OCI-LY7 (cell line): Measurements from ENCODE around the gene GPX7. TPM values are rescaled to one million over a fixed set of nuclear protein-coding genes. Genes with fewer than 3 reads are reported as not detected.

ENCODE experiments used
- BruUV-seq: library from RNA; stranded (reverse); fragments of 400-500 nt; replicated peaks from 2 replicates; lab custom pipeline; 2021; lab: Mats Ljungman, UMichigan
- CTCF ChIA-PET: fragments of 300-600 bp; sonication (Branson Sonifier 250); formaldehyde crosslinking; loops from one replicate; lab custom pipeline; 2022; ENCODE audit warnings: antibody characterized with exemption; ENCODE audit not compliant: unreplicated experiment; lab: Charles Lee
- POLR2A ChIA-PET: fragments of 300-600 bp; sonication (Branson Sonifier 250); formaldehyde crosslinking; loops from one replicate; lab custom pipeline; 2022; ENCODE audit warnings: antibody characterized with exemption; lab: Charles Lee
- DNase-seq: peaks from one replicate; pipeline ENCODE4 v3.0.0-alpha.2; 2015; ENCODE audit warnings: low spot score
- H2AFZ ChIP-seq: fragments of 200-600 bp; sonication (generic), shearing (Covaris generic); 2 replicates; pipeline ENCODE4 v1.6.1; 2014; ENCODE audit warnings: mild to moderate bottlenecking, antibody characterized with exemption, low read length, moderate library complexity
- H3K27ac ChIP-seq: fragments of 200-600 bp; sonication (generic); 2 replicates; pipeline ENCODE4 v1.5.1; 2014; ENCODE audit warnings: mixed run types, low read depth, mild to moderate bottlenecking, moderate library complexity, low read length, inconsistent platforms; ENCODE audit not compliant: poor library complexity, severe bottlenecking
- H3K36me3 ChIP-seq: fragments of 200-600 bp; sonication (generic); 2 replicates; pipeline ENCODE4 v1.6.1; 2014; ENCODE audit warnings: mild to moderate bottlenecking, antibody characterized with exemption, low read length, moderate library complexity, mixed read lengths; ENCODE audit not compliant: insufficient read depth
- H3K4me1 ChIP-seq: fragments of 200-600 bp; sonication (generic); 2 replicates; pipeline ENCODE4 v1.5.1; 2014; ENCODE audit warnings: mild to moderate bottlenecking, low read length; ENCODE audit not compliant: insufficient read depth, poor library complexity, severe bottlenecking
- H3K4me2 ChIP-seq: fragments of 200-600 bp; sonication (generic); 2 replicates; pipeline ENCODE4 v1.6.1; 2014; ENCODE audit warnings: mild to moderate bottlenecking, low read length
- H3K4me3 ChIP-seq: fragments of 200-600 bp; sonication (generic); 2 replicates; pipeline ENCODE4 v1.5.1; 2014; ENCODE audit warnings: mild to moderate bottlenecking, low read depth, low read length; ENCODE audit not compliant: poor library complexity, severe bottlenecking
- H3K79me2 ChIP-seq: fragments of 200-600 bp; sonication (generic); 2 replicates; pipeline ENCODE4 v1.6.1; 2016; ENCODE audit warnings: low read depth, mild to moderate bottlenecking, low read length, moderate library complexity, mixed read lengths; ENCODE audit not compliant: insufficient read depth
- H3K9me2 ChIP-seq: fragments of 200-600 bp; sonication (generic); 2 replicates; pipeline ENCODE4 v1.6.1; 2016; ENCODE audit warnings: mild to moderate bottlenecking, low read length, mixed read lengths; ENCODE audit not compliant: insufficient read depth
- H3K9me3 ChIP-seq: fragments of 200-600 bp; sonication (generic); 2 replicates; pipeline ENCODE4 v1.6.1; 2014; ENCODE audit warnings: mild to moderate bottlenecking, mixed run types, low read length, mixed read lengths
- H4K20me1 ChIP-seq: fragments of 200-600 bp; sonication (generic); 2 replicates; pipeline ENCODE4 v1.6.1; 2014; ENCODE audit warnings: mild to moderate bottlenecking, antibody characterized with exemption, low read length, moderate library complexity, mixed read lengths; ENCODE audit not compliant: insufficient read depth
- EZH2phosphoT487 ChIP-seq: fragments of 200-600 bp; sonication (generic); IDR thresholded peaks from 2 replicates; pipeline ENCODE4 v1.6.1; 2018; ENCODE audit warnings: low read depth, borderline replicate concordance, mild to moderate bottlenecking, mixed run types, antibody characterized with exemption, low read length, moderate library complexity, mixed read lengths
- intact Hi-C: fragments of 100-400 bp; cut with micrococcal nuclease; formaldehyde crosslinking; loops from one replicate; pipeline ENCODE4 v1.10.0; 2022; ENCODE audit not compliant: unreplicated experiment
- total RNA-seq, 2 experiments: library from RNA; depleted of rRNA in 1 of 2; stranded (reverse); fragments of >200 nt in 1 of 2; shearing (Covaris generic) in 1 of 2; gene quantifications; 2 replicates each; pipeline ENCODE4 v1.2.3, GENCODE V29; 2014 to 2022
- TF ChIP-seq, protein P1 (sequence below): fragments of 200-600 bp; sonication (generic); conservative IDR thresholded peaks from 2 replicates; pipeline ENCODE4 v1.5.1; 2014; ENCODE audit warnings: mild to moderate bottlenecking, antibody characterized with exemption, low read length, moderate library complexity, mixed read lengths

The GPX7 gene
- total RNA-seq, 2 experiments from 2014 or later, result not detected

DNA sequence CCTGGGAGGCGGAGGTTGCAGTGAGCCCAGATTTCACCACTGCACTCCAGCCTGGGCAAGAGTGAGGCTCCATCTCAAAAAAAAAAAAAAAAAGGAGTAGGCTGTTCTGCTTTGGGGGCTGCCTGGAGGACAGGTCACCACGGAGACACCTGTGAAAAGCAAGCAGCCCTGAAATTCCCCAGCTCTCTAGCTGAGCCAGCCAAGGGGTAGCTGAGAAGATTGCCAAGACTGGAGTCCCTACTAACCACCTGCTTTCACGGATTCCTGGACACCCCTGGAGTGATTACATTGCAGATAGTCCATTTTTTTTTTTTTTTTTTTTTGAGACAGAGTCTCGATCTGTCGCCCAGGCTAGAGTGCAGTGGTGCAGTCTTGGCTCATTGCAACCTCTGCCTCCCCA is 12.5 kb downstream of the GPX7 start:
- DNase-seq, result no peak
- ChIA-PET POLR2A (interaction anchor here (0.6 to 1.0 kb wide), 3 partner anchors 8 to 354 kb away, joined by 3 to 7 read pairs (median 6); no protein-coding TSS in a partner anchor), CTCF (no interaction called here)
- Histone ChIP-seq H3K9me3 (no peaks in the 10 kb centered on the region), H3K4me3 (no peak overlapping the region), H3K4me1 (peaks cover 3% of the 10 kb centered on the region), H3K4me2 (no peak overlapping the region), H3K27ac (no peak overlapping the region), H2AFZ (no peak overlapping the region), H3K36me3 (no peaks in the 10 kb centered on the region), H3K9me2 (no peaks in the 10 kb centered on the region), H4K20me1 (no peaks in the 10 kb centered on the region), H3K79me2 (no peaks in the 10 kb centered on the region)
- TF ChIP-seq, protein P1, sequence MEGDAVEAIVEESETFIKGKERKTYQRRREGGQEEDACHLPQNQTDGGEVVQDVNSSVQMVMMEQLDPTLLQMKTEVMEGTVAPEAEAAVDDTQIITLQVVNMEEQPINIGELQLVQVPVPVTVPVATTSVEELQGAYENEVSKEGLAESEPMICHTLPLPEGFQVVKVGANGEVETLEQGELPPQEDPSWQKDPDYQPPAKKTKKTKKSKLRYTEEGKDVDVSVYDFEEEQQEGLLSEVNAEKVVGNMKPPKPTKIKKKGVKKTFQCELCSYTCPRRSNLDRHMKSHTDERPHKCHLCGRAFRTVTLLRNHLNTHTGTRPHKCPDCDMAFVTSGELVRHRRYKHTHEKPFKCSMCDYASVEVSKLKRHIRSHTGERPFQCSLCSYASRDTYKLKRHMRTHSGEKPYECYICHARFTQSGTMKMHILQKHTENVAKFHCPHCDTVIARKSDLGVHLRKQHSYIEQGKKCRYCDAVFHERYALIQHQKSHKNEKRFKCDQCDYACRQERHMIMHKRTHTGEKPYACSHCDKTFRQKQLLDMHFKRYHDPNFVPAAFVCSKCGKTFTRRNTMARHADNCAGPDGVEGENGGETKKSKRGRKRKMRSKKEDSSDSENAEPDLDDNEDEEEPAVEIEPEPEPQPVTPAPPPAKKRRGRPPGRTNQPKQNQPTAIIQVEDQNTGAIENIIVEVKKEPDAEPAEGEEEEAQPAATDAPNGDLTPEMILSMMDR, result no peak
- intact Hi-C loops, result no loop called here
- BruUV-seq, result no TSS peak

DNA sequence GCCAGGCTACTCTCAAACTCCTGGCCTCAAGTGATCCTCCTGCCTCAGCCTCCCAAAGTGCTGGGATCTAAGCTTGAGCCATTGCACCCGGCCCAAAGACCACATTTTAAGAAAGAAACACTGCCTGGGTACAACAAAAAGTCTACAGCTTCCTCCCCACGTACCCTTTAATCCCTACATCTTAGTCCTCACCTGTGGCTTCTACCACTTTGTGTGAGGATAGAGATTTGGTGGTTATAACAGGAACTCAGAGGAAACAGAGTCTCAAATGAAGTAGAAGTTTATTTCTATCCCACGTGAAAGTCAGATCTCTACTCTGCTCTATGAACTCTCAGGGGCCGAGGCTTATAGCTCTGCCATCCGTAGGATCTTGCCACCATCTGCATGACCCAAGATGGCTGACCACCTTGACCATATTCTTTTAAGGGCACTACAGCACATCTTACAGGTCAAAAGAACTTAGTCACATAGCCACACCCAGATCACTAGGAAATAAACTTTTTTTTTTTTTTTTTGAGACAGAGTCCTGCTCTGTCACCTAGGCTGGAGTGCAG is 13.4 kb downstream of the GPX7 start:
- POLR2A ChIA-PET, result interaction anchor here (0.6 to 0.7 kb wide), 4 partner anchors 39 to 881 kb away, joined by 3 to 6 read pairs (median 5); no protein-coding TSS in a partner anchor
- CTCF ChIA-PET, result interaction anchor here (0.6 kb wide), 1 partner anchor 28 kb away, joined by 3 read pairs; no protein-coding TSS in a partner anchor

GRCh38 chr1:52621950-52622349 is 19.8 kb downstream of the GPX7 start:
- Histone ChIP-seq H3K4me3 (no peak overlapping the region), H3K4me1 (no peaks in the 10 kb centered on the region), H3K9me2 (no peaks in the 10 kb centered on the region), H2AFZ (no peak overlapping the region), H4K20me1 (no peaks in the 10 kb centered on the region), H3K36me3 (no peaks in the 10 kb centered on the region), H3K4me2 (no peak overlapping the region), H3K9me3 (peaks cover 17% of the 10 kb centered on the region), H3K27ac (no peak overlapping the region), H3K79me2 (no peaks in the 10 kb centered on the region)
- ChIA-PET POLR2A (no interaction called here), CTCF (no interaction called here)
- intact Hi-C loops, result no loop called here
- TF ChIP-seq, protein P1, result no peak
- TF ChIP-seq EZH2phosphoT487, result no peak
- no peak for DNase-seq
- BruUV-seq, result no TSS peak

More for the DNA sequence above, 13.4 kb downstream of the GPX7 start:
- no peak overlapping the region for H3K4me2 ChIP-seq
- no TSS peak for BruUV-seq
- TF ChIP-seq, protein P1, result no peak
- no peak for TF ChIP-seq EZH2phosphoT487
- no peak for DNase-seq
- H4K20me1 ChIP-seq, result no peaks in the 10 kb centered on the region
- no peaks in the 10 kb centered on the region for H3K9me2 ChIP-seq
- H3K9me3 ChIP-seq, result no peaks in the 10 kb centered on the region
- H3K4me3 ChIP-seq, result no peak overlapping the region
- H3K79me2 ChIP-seq, result no peaks in the 10 kb centered on the region
- no peak overlapping the region for H3K27ac ChIP-seq
- intact Hi-C loops, result no loop called here
- peaks cover 3% of the 10 kb centered on the region for H3K4me1 ChIP-seq
- no peaks in the 10 kb centered on the region for H3K36me3 ChIP-seq
- no peak overlapping the region for H2AFZ ChIP-seq
